Ectodermal cell (in vitro differentiated cells): ENCODE measurements around the gene KCNJ3.

Experiments used
- H3K27ac ChIP-seq: 2 replicates; pipeline ENCODE4 v1.7.0; 2013; ENCODE audit warnings: mild to moderate bottlenecking, low read depth, low read length; ENCODE audit not compliant: insufficient read depth, poor library complexity, severe bottlenecking
- H3K27me3 ChIP-seq: 2 replicates; pipeline ENCODE4 v1.7.0; 2013; ENCODE audit warnings: mild to moderate bottlenecking, low read length; ENCODE audit not compliant: insufficient read depth, control insufficient read depth, poor library complexity, severe bottlenecking
- H3K36me3 ChIP-seq: one replicate; pipeline ENCODE4 v1.7.0; 2013; ENCODE audit warnings: low read length; ENCODE audit not compliant: control insufficient read depth, insufficient read depth
- H3K4me1 ChIP-seq: one replicate; pipeline ENCODE4 v1.7.0; 2013; ENCODE audit warnings: low read length; ENCODE audit not compliant: control insufficient read depth, insufficient read depth
- H3K4me3 ChIP-seq: 2 replicates; pipeline ENCODE4 v1.7.0; 2013; ENCODE audit warnings: low read depth, low read length, control low read depth; ENCODE audit not compliant: insufficient read depth
- H3K9me3 ChIP-seq: 2 replicates; pipeline ENCODE4 v1.7.0; 2013; ENCODE audit warnings: mild to moderate bottlenecking, low read length, moderate library complexity; ENCODE audit not compliant: control insufficient read depth
- WGBS, 2 experiments: methylation state at CpG; one replicate each; pipeline ENCODE4 v1.1.7; 2013; ENCODE audit warnings: missing lambda C conversion rate in 2 of 2; 5-methylcytosine and 5-hydroxymethylcytosine counted together

Gene KCNJ3

DNA sequence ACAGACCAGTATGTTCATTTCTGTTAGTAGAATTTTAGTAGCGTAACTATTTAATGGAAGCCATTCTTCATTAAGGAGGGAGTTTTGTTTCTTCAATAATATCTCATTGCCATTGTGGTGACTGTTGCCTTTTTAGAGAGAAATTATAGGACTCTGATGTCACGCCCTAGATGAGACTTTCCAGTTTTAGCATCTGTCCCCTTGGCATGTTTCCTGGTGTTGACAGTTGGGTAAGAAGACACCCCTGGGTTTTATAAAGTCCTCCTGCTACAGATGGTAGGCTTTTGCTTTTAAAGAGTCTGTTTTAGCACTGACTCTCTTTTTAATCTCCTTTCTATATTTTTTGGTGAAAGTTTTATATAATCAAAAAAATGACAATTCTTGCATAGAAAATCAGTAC, 41.9 kb downstream of the KCNJ3 start:
- Histone ChIP-seq H3K27ac (no peak overlapping the region), H3K4me1 (no peaks in the 10 kb centered on the region), H3K36me3 (no peaks in the 10 kb centered on the region), H3K27me3 (no peaks in the 10 kb centered on the region), H3K9me3 (no peaks in the 10 kb centered on the region), H3K4me3 (no peak overlapping the region)
- 86 to 98% methylated on average over 1 to 2 of the region's 2 CpGs for WGBS, 2 experiments

DNA sequence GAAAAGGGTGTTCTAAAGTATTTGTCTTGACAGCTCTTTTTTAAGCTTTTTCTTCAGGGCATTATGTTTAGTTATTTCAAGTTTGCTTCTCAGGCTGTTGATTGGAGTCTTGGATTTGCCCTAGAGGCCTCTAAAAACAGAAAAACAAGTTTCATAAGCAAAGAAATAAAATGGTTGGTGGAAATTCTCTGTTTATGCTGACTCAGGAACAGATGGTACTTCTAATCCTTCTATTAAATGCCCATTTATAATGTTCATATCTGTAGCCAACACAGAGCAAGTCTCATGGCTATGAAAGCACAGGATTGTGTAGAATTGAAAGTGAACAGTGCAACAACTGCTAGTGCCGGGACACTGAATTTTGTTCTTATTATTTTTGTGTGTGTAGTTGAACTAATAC, 60.4 kb downstream of the KCNJ3 start:
- Histone ChIP-seq H3K4me3 (no peak overlapping the region), H3K27ac (no peak overlapping the region), H3K36me3 (no peaks in the 10 kb centered on the region), H3K9me3 (no peaks in the 10 kb centered on the region), H3K27me3 (no peaks in the 10 kb centered on the region), H3K4me1 (no peaks in the 10 kb centered on the region)
- 86 to 97% methylated on average over 1 of the region's 1 CpG for WGBS, 2 experiments

DNA sequence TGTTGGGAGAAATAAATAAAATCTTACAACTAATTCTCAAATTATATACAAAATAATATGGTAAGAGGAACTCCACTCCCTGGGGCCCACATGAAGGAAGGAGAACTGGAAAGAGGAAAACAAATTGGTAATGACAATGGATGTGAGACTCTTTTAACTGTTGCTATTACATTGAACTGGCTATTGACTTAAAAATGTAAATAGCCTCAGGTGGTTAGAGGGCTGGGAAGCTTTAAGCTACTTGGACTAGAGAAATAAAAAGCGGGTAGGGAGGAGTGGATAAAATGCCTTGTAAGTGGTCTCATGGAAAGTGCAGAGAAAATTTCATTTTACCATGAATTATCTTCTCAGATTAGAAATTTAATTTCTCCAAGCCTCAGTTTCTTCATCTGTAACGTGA, 64.1 kb downstream of the KCNJ3 start:
- H3K4me3 ChIP-seq = no peak overlapping the region
- H3K27me3 ChIP-seq = no peaks in the 10 kb centered on the region
- WGBS, 2 experiments = 70 to 83% methylated on average over 1 of the region's 2 CpGs
- H3K36me3 ChIP-seq = no peaks in the 10 kb centered on the region
- no peaks in the 10 kb centered on the region for H3K4me1 ChIP-seq
- no peak overlapping the region for H3K27ac ChIP-seq
- H3K9me3 ChIP-seq = no peaks in the 10 kb centered on the region

DNA sequence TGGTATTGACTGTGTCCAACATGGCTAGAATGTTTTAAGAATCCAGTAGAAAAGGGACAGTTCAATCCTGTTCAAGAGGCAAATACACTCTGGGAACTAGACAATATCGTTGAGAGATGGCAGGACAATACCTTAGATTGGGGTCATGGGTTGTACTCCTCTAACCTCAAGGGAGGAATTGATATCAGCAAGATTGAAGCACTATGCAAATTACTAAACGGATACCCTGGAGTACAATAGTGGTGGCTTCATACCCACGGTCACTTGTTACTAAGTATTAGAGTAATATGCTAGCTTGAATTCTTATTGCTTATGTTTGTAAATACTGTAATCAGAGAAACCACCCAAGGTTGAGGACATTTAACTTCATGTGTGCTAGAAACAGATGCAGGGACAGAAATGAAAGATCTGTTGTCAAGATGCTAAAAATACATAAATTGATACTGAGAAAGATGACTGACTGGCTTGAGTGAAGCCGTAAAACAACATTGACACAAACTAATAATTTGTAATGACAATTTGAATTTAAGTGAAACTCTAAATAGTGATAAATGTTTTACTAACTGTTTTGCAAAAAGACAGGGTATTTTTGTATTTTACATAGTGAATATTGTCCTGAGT, 73.3 kb downstream of the KCNJ3 start:
- Histone ChIP-seq H3K9me3 (no peaks in the 10 kb centered on the region), H3K4me3 (no peak overlapping the region), H3K36me3 (no peaks in the 10 kb centered on the region), H3K4me1 (no peaks in the 10 kb centered on the region), H3K27me3 (no peaks in the 10 kb centered on the region), H3K27ac (no peak overlapping the region)
- WGBS, 2 experiments = 97% methylated on average over 3 to 4 of the region's 4 CpGs

DNA sequence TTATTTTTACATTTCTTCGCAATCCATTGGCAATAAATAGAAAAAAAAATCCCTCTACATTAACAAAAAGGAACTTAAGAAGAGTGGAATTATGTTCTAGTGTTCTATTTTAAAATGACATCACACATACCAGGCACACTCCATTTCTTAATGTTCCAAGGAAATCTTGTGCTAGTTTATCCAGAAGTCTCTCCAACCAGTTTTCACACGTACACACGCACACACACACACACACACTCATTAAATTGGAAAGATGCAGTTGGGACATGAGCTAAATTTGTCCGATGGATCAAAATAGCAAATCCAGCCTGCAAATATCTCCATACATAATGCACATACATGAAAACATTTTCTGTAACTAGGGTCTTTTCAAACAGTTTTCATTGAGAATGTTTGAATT, 78.3 kb downstream of the KCNJ3 start:
- Histone ChIP-seq H3K4me1 (no peaks in the 10 kb centered on the region), H3K27ac (no peak overlapping the region), H3K36me3 (no peaks in the 10 kb centered on the region), H3K27me3 (no peaks in the 10 kb centered on the region), H3K9me3 (no peaks in the 10 kb centered on the region), H3K4me3 (no peak overlapping the region)
- 80 to 87% methylated on average over 3 to 4 of the region's 4 CpGs for WGBS, 2 experiments

DNA sequence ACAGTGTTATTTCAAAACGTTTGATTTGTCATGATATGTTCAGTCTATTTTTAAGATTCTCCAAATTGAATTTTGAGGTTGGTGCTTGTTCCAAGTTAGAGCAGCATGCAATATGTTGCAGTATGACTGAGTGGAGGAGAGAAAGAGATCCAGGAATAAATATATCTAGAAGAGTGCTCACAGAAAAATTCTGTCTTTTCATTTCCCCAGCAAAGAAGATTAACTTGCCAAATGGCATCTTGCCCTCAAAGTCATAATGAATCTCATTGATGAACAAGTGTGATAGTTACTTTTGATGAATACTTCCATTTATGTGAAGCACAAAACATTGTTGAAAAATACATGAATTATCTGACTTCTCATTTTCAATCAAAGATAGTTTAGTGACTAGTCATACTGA, 95.9 kb downstream of the KCNJ3 start:
- WGBS, 2 experiments = 86 to 89% methylated on average over 1 of the region's 1 CpG
- Histone ChIP-seq H3K27me3 (no peaks in the 10 kb centered on the region), H3K9me3 (no peaks in the 10 kb centered on the region), H3K4me3 (no peak overlapping the region), H3K4me1 (no peaks in the 10 kb centered on the region), H3K27ac (no peak overlapping the region), H3K36me3 (no peaks in the 10 kb centered on the region)

DNA sequence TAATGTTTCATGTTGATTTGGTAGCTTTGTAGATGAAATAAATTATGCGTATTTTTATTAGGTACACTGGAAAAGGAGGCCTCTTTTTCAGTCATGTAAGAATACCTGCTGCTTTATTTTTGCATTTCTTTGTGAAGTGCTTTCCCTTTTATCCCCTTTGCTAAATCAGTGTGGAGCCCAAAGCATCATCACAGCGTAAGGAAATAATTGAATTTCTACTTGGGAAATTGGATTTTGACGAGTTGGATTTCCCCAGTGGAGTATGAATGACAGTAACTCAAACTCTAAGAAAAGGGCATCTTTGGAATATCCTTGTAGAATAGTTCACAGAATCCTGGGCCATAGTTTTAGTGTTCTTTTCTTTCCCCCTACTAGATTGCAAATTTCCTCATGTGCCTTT, 97.2 kb downstream of the KCNJ3 start:
- no peaks in the 10 kb centered on the region for H3K4me1 ChIP-seq
- no peaks in the 10 kb centered on the region for H3K9me3 ChIP-seq
- no peaks in the 10 kb centered on the region for H3K27me3 ChIP-seq
- H3K4me3 ChIP-seq = no peak overlapping the region
- H3K36me3 ChIP-seq = no peaks in the 10 kb centered on the region
- whole genome bisulfite sequencing, 2 experiments = 41 to 56% methylated on average over 3 of the region's 3 CpGs
- H3K27ac ChIP-seq = no peak overlapping the region

DNA sequence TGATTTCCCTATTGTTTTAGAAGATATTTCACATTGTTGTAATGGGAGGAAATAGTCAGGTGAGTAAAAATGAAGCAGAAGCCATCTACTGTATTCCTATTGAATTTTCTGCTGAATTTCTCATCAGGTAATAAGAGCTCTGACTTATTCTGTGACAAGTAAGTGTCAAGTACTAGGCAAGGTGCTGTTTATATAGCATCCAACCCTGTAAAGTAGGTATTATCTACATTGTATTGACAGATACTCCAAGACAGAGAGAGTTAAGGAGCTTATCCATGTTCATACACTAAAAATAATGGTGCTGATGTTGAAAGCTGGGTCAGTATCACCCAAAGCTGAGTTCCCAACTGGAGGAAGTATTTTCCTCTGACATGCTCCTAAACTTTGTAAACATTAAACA, 106.0 kb downstream of the KCNJ3 start:
- Histone ChIP-seq H3K9me3 (no peaks in the 10 kb centered on the region), H3K4me3 (no peak overlapping the region), H3K4me1 (no peaks in the 10 kb centered on the region), H3K36me3 (no peaks in the 10 kb centered on the region), H3K27me3 (no peaks in the 10 kb centered on the region), H3K27ac (no peak overlapping the region)

DNA sequence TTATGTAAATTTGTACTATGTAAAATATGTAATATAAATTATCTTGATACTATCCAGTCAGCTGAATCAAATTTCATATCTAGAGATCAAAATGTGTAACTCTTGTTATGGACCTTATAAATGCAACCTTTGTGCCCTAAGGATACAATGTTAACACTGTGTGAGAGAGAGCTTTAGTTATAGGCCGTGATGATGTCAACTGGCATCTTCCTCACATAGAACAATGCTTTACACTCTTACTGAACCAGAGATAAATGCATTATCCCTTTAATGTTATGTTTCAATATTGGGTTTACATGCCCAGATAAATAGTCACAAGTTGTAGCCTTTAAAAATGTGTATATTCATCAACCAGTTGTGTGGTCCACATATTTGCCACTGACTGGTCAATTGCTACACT, 115.1 kb downstream of the KCNJ3 start:
- no peaks in the 10 kb centered on the region for H3K27me3 ChIP-seq
- H3K4me1 ChIP-seq = no peaks in the 10 kb centered on the region
- no peaks in the 10 kb centered on the region for H3K9me3 ChIP-seq
- H3K4me3 ChIP-seq = no peak overlapping the region
- no peak overlapping the region for H3K27ac ChIP-seq
- WGBS, 2 experiments = 100% methylated on average over 1 of the region's 1 CpG; no CpG with 5 or more reads in 1 of the 2 experiments
- H3K36me3 ChIP-seq = no peaks in the 10 kb centered on the region

DNA sequence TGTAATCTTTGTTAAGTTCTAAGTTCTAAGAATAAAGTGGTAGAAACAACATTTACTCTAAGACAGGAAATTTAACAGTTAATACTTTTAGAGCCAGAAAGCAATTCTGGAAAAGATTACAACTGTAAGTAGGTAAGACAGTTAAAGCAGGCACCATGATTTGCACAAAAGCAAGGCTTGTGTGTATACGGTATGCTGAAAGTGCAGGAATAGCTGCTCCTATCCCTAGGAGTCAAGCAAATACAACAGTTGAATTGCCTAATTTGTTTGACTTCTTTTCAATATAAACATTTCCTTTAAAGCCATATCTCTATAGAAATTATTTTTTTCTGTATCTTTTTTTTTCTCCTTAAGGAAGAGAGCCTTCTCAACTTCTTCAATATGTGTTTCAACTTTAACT, 116.4 kb downstream of the KCNJ3 start:
- Histone ChIP-seq H3K27me3 (no peaks in the 10 kb centered on the region), H3K9me3 (no peaks in the 10 kb centered on the region), H3K4me1 (no peaks in the 10 kb centered on the region), H3K36me3 (no peaks in the 10 kb centered on the region), H3K27ac (no peak overlapping the region), H3K4me3 (no peak overlapping the region)
- 82 to 100% methylated on average over 1 of the region's 1 CpG for WGBS, 2 experiments

DNA sequence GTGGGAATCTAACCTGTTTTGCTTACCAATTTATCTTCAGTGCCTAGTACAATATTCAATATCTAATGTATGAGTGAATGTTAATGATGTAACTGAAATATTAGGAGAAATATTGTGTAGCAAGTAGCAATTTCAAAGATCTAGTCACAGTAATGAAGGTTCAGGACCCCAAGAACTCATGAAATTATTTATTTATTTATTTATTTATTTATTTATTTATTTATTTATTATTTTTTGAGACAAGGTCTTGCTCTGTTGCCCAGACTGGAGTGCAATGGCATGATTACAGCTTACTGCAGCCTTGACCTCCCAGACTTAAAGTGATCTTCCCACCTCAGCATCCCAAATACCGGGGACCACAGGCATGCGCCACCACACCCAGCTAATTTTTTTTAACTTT, 126.9 kb downstream of the KCNJ3 start:
- 61 to 77% methylated on average over 2 of the region's 2 CpGs for whole genome bisulfite sequencing, 2 experiments
- Histone ChIP-seq H3K36me3 (no peaks in the 10 kb centered on the region), H3K4me3 (no peak overlapping the region), H3K9me3 (no peaks in the 10 kb centered on the region), H3K4me1 (no peaks in the 10 kb centered on the region), H3K27me3 (no peaks in the 10 kb centered on the region), H3K27ac (no peak overlapping the region)
